Measurements from ENCODE around the gene RD3L. TPM values are rescaled to one million over a fixed set of nuclear protein-coding genes. Genes with fewer than 3 reads are reported as not detected.
"Not testable (repeated sequence)": the region's sequence is repeated elsewhere in the genome, so short reads cannot be mapped to it uniquely, and the experiment has no call there.

RD3L gene
- total RNA-seq = not detected in 2 replicates

DNA sequence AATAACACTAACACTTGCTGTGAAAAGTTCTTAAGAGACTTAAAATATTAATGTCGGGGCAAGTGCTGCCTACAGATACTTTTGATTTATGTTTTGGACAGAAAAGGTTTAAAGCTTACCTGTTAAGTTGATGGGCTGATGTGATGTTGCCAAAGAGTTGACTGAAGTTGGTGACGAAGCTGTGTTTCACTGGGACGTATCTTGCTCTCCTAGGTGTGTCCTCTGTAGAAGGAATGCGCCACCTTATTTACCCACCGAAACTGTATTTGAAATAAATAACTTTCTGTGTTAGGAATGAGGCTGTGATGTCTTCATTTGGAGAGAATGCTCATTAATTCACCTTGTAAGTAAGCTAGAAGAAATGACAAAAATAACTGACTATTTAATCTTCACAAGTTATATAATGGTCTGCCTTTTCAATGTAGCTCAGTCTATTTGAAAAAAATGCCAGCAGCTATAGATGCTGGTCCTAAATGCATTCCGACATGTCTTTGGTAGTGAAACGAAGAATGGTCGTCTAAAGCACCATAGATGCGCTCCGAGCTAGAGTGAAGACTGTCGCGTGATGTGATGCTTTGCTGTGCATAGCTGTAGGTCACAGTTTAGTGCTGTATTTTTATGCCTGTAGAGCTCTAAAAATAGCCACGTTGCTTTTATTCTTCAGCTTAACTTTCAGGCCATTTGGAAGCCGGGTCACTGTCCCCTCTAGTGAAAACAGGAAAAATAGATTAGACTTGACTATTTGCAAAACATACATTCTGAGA is at the start of gene RD3L:
Gene RD3L (minus strand): TSS at position 557 of the 764 bp plus-strand sequence. CDS start 834 bp downstream, outside the sequence.
- H3K27me3 Mint-ChIP-seq = peaks cover 39% of the 10 kb centered on the region
- intact Hi-C loops (cut with micrococcal nuclease) = no loop called here
- no peak within 1 kb of the TSS for H3K27ac Mint-ChIP-seq
- no peaks in the 10 kb centered on the region for H3K36me3 Mint-ChIP-seq (ENCODE audit: low read depth)
- H3K9me3 Mint-ChIP-seq = peaks cover 4% of the 10 kb centered on the region
- no peaks in the 10 kb centered on the region for H3K4me1 Mint-ChIP-seq
- H3K4me3 Mint-ChIP-seq = no peak within 1 kb of the TSS
- DNase-seq = no peak

DNA sequence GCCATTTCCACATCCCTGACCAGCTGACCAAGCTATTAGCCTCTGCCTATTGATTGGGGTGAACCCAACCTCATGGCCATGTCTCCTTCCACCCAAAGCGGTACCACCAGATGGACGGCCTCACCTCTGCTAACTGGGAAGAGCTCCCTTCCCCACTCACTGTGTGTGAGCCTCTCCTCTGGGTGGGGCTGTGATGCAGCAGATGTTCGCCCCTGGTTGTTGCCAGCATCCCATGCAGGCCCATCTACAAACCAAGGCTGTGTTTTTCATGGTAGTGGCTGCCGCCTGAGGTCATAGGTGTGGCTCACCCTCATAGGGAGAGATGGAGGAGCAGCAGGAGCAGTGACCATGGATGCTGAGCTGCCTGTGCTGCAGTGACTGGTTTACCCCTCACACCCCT is 47.6 kb upstream of the RD3L start:
- intact Hi-C loops (cut with micrococcal nuclease) = no loop called here
- no peak for DNase-seq
- Mint-ChIP-seq H3K27ac (no peak overlapping the region), H3K4me1 (no peaks in the 10 kb centered on the region), H3K36me3 (ENCODE audit: low read depth) (no peaks in the 10 kb centered on the region), H3K4me3 (no peak overlapping the region), H3K9me3 (peaks cover 7% of the 10 kb centered on the region), H3K27me3 (peaks cover 20% of the 10 kb centered on the region)

DNA sequence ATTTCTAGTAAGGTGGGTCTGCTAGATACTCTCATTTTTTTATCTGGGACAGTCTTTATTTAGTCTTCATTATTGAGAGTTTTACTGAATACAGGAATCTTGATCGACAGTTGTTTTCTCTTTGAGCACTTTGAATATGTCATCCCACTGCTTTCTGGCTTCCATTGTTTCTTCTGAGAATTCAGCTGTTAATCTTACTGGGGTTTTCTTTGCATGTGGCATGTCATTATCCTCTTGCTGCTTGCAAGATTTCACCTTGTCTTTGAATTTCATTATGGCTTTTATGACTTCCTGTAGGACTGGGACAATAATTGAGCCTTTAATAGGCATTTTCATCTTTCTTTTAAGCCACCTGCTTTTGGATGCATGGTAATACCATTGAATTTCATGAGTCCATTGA is 46.7 kb upstream of the RD3L start:
- no peak overlapping the region for H3K27ac Mint-ChIP-seq
- intact Hi-C loops (cut with micrococcal nuclease) = no loop called here
- H3K4me1 Mint-ChIP-seq = no peaks in the 10 kb centered on the region
- DNase-seq = no peak
- H3K9me3 Mint-ChIP-seq = peaks cover 7% of the 10 kb centered on the region
- H3K36me3 Mint-ChIP-seq (ENCODE audit: low read depth) = no peaks in the 10 kb centered on the region
- H3K27me3 Mint-ChIP-seq = peaks cover 19% of the 10 kb centered on the region
- H3K4me3 Mint-ChIP-seq = no peak overlapping the region

DNA sequence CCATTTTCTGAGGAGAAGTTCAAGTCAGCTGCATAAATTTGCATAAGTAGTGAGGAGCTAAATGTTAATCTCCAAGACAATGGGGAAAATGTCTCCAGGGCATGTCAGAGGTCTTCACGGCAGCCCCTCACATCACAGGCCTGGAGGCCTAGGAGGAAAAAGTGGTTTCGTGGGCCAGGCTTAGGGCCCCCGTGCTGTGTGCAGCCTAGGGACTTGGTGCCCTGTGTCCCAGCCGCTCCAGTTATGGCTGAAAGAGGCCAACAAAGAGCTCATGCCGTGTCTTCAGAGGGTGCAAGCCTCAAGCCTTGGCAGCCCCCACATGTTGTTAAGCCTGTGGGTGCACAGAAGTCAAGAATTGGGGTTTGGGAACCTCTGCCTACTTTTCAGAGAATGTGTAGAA is 41.9 kb upstream of the RD3L start:
- no peak overlapping the region for H3K4me3 Mint-ChIP-seq
- peaks cover 5% of the 10 kb centered on the region for H3K9me3 Mint-ChIP-seq
- no peaks in the 10 kb centered on the region for H3K36me3 Mint-ChIP-seq (ENCODE audit: low read depth)
- H3K27me3 Mint-ChIP-seq = peaks cover 14% of the 10 kb centered on the region
- no peaks in the 10 kb centered on the region for H3K4me1 Mint-ChIP-seq
- no peak overlapping the region for H3K27ac Mint-ChIP-seq
- DNase-seq = no peak
- intact Hi-C loops (cut with micrococcal nuclease) = no loop called here

DNA sequence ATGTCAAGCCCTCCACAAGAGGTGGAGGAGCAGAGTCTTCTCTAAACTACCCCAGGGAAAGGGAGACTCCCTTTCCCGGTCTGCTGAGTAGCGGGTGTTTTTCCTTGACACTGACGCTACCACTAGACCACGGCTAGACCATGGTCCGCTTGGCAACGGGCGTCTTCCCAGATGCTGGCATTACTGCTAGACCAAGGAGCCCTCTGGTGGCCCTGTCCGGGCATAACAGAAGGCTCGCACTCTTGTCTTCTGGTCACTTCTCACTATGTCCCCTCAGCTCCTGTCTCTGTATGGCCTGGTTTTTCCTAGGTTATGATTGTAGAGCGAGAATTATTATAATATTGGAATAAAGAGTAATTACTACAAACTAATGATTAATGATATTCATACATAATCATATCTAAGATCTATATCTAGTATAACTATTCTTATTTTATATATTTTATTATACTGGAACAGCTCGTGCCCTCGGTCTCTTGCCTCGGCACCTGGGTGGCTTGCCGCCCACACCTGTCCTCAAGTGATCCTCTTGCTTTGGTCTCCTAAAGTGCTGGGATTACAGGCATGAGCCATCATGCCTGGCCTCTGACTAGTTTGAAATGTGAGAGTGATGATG is 38.4 kb upstream of the RD3L start:
- H3K27me3 Mint-ChIP-seq; DNase-seq; H3K4me1 Mint-ChIP-seq; H3K36me3 Mint-ChIP-seq (ENCODE audit: low read depth); intact Hi-C loops (cut with micrococcal nuclease); H3K27ac Mint-ChIP-seq; H3K4me3 Mint-ChIP-seq; H3K9me3 Mint-ChIP-seq: not testable (repeated sequence)

DNA sequence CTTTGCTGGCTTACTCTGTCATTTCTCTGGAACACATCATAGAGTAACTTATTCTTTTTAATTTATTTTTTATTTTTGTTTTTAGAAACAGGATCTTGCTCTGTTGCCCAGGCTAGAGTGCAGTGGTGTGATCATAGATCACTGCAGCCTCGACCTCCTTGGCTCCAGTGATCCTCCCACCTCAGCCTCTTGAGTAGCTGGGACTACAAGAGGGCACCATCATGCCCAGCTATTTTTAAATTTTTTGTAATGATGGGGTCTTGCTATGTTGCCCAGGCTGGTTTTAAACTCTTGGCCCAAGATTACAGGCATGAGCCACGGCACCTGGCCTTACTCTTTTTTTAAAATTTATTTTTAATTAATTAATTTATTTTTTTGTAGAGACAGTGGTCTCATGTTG is 32.2 kb upstream of the RD3L start:
- DNase-seq = no peak
- Mint-ChIP-seq H3K9me3 (no peaks in the 10 kb centered on the region), H3K36me3 (ENCODE audit: low read depth) (no peaks in the 10 kb centered on the region), H3K4me1 (no peaks in the 10 kb centered on the region), H3K27ac (no peak overlapping the region), H3K4me3 (no peak overlapping the region), H3K27me3 (peaks cover 7% of the 10 kb centered on the region)
- intact Hi-C loops (cut with micrococcal nuclease) = no loop called here

DNA sequence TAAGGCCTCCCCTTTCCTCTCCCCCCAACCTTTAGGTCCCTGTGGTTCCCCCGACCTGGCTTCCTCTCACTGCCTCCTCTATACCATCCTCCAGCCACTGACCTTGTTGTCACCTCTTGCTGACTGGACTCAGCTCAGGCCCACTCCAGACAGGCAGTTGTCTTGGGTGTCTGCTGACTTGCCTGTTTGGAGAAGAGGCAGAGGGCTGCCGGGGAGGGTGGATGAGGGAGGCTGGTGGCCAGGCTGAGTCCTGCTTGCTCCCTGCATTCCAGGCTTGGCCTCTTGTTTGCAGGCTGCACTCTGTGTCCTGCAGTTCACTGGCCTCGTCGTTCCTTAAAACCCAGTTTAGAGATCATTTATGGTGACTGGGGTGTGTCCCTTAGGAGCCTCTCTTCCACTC is 31.0 kb upstream of the RD3L start:
- Mint-ChIP-seq H3K27me3 (peaks cover 7% of the 10 kb centered on the region), H3K27ac (no peak overlapping the region)
- intact Hi-C loops (cut with micrococcal nuclease) = no loop called here

DNA sequence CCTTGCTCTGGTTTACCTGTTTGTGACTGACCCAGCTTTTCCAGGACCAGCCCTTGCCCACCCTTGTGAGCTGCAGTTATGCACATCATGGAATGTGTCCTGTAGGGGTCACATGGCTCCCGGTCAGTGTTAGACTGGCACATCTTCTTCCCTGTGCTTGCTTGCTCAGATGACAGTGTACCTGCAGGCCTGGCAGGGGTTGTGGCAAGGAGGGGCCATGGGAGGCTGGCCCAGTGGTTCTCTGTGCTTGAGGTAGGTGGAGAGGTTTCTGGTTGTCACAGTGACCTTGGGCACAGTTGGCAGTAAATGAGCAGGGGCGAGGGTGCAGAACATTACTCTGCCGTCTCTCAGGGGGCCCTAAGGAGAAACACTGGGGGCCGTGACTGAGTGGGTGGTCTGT is 27.6 kb upstream of the RD3L start:
- H3K36me3 Mint-ChIP-seq (ENCODE audit: low read depth) = no peaks in the 10 kb centered on the region
- no peaks in the 10 kb centered on the region for H3K9me3 Mint-ChIP-seq
- intact Hi-C loops (cut with micrococcal nuclease) = no loop called here
- DNase-seq = no peak
- H3K4me3 Mint-ChIP-seq = no peak overlapping the region
- H3K27me3 Mint-ChIP-seq = peaks cover 2% of the 10 kb centered on the region
- H3K27ac Mint-ChIP-seq = no peak overlapping the region
- H3K4me1 Mint-ChIP-seq = no peaks in the 10 kb centered on the region

More for the DNA sequence above, 31.0 kb upstream of the RD3L start:
- no peak for DNase-seq
- Mint-ChIP-seq H3K4me3 (no peak overlapping the region), H3K9me3 (no peaks in the 10 kb centered on the region), H3K36me3 (ENCODE audit: low read depth) (no peaks in the 10 kb centered on the region), H3K4me1 (no peaks in the 10 kb centered on the region)

DNA sequence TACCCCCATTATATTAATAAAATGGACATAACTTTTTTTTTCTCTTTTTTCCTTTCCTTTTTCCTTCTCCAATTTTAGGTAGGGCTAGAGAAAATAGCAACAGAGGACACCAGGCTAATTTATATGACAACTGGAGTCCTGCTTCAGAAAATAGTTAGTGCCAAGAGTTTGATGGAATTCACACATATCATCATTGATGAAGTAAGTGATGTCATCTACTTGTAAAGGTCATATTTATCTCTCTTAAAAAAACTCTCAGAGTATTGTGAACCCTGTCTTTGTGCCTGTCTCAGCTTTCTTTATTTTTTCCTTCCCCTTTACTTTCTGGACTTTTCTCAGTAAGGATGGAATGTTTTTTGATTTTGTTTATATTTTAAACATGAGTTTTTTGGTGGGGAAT is 24.3 kb upstream of the RD3L start:
- Mint-ChIP-seq H3K9me3 (no peaks in the 10 kb centered on the region), H3K27ac (no peak overlapping the region), H3K27me3 (peaks cover 5% of the 10 kb centered on the region), H3K4me3 (no peak overlapping the region), H3K36me3 (ENCODE audit: low read depth) (no peaks in the 10 kb centered on the region), H3K4me1 (no peaks in the 10 kb centered on the region)
- DNase-seq = no peak
- intact Hi-C loops (cut with micrococcal nuclease) = no loop called here

DNA sequence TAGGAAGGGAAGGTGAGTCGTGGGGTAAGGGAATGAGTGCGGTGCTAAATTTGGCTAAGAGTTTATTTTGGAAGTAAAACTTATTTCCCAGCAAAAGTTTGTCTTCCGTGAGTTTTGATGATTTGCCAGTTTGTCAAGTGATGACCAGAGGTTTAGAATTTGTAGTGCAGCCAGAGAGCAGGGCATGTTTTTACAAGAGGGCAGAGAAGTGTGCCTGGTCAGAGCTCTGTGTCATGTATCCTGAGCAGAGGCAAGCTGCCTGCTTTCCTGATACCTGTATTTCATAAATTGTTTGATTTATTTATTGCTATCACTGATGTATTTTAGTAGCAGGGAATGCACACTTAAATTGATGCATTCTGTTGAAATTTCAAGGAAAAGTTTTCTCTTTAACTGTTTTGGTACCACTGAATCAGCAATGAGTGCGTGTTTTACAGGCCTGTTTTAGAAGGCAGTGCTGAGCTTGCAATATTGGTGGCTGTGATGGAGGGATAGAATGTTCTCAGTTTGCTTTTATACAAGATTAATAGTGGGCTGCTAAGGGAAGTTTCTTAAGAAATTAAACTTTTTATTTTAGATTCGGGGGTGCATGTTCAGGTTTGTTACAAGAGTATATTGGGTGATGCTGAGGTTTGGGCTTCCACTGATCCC is 19.7 kb upstream of the RD3L start:
- Mint-ChIP-seq H3K27ac (no peak overlapping the region), H3K9me3 (no peaks in the 10 kb centered on the region), H3K4me1 (no peaks in the 10 kb centered on the region), H3K27me3 (peaks cover 6% of the 10 kb centered on the region), H3K4me3 (no peak overlapping the region), H3K36me3 (ENCODE audit: low read depth) (no peaks in the 10 kb centered on the region)
- DNase-seq = no peak
- intact Hi-C loops (cut with micrococcal nuclease) = no loop called here

DNA sequence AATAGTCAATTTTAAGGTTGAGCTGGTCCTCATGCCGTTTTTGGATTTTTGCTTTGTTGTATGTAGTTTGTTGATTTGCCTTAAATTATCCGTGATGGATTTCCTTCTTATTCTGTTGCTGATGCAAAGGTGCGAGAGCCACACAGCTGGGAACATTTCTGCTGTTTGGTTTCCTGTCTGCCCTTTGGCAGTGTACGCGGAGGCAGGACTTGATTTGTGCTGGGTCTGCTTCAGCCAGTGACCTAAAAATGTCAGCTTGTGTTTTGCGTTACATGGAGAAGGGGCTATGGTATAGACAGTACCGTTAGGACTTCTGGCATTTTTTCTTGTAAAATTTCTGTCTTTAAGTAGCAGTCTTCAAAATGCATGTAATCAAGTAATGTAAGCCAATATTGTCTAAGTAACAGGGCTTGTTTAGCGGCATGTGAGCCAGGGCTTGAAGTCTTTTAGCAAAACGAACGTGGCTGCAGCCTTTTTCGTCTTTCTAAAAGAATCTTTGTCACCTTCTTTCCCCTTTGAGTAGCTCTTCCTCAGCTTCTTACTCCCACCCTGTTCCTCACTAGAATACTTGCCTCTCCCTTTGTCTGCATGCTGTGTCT is 18.2 kb upstream of the RD3L start:
- Mint-ChIP-seq H3K27me3 (peaks cover 6% of the 10 kb centered on the region), H3K4me3 (no peak overlapping the region), H3K27ac (no peak overlapping the region), H3K9me3 (no peaks in the 10 kb centered on the region), H3K36me3 (ENCODE audit: low read depth) (no peaks in the 10 kb centered on the region), H3K4me1 (no peaks in the 10 kb centered on the region)
- intact Hi-C loops (cut with micrococcal nuclease) = no loop called here
- no peak for DNase-seq

DNA sequence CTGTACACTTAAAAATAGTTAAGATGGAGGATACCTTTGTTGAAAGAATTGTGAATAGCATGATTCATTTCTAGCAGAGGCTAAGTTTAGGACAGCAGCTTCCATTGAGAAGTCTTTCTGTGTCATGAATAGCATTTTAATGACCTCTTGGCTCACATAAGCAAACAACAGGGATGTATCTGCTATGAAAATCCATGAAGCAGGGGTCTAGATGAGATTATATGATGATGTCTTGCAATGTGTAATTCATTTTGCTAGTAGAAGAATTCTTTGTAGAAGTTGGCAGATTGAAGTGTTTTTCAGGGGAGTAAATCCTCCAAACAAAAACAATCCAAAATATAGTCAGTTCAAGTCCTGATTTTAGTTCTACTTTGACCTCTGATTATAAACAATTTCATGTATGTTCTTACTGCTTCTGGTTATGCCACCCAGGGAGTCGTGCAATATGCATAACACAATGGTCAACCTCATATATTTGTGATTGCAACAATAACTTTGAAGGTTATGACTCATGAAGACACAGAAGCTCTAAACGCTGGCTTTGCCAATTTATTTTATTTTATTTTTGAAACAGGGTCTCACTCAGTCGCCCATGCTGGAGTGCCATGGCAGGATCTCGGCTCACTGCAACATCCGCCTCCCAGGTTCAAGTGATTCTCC is 6.9 kb upstream of the RD3L start:
- no peak overlapping the region for H3K4me3 Mint-ChIP-seq
- H3K27me3 Mint-ChIP-seq = peaks cover 26% of the 10 kb centered on the region
- DNase-seq = no peak
- H3K4me1 Mint-ChIP-seq = no peaks in the 10 kb centered on the region
- intact Hi-C loops (cut with micrococcal nuclease) = no loop called here
- H3K27ac Mint-ChIP-seq = no peak overlapping the region
- H3K9me3 Mint-ChIP-seq = peaks cover 4% of the 10 kb centered on the region
- no peaks in the 10 kb centered on the region for H3K36me3 Mint-ChIP-seq (ENCODE audit: low read depth)

DNA sequence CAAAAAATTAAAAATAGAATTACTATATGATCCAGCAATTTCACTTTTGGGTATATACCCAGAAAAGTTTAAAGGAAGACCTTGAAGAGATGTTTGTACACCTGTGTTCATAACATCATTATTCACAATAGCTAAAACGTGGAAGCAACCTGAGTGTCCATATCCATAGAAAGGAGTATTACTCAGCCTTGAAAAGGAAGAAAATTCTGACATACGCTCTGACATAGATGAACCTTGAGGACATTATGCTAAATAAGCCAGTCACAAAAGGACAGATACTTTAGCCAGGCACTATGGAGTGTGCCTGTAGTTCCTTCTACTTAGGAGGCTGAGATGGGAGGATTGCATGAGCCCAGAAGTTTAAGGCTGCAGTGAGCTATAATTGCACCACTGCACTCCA is 6.1 kb upstream of the RD3L start:
- H3K27ac Mint-ChIP-seq = no peak overlapping the region
- no peaks in the 10 kb centered on the region for H3K36me3 Mint-ChIP-seq (ENCODE audit: low read depth)
- intact Hi-C loops (cut with micrococcal nuclease) = no loop called here
- no peak overlapping the region for H3K4me3 Mint-ChIP-seq
- H3K27me3 Mint-ChIP-seq = peaks cover 27% of the 10 kb centered on the region
- peaks cover 4% of the 10 kb centered on the region for H3K9me3 Mint-ChIP-seq
- no peaks in the 10 kb centered on the region for H3K4me1 Mint-ChIP-seq
- DNase-seq = no peak

DNA sequence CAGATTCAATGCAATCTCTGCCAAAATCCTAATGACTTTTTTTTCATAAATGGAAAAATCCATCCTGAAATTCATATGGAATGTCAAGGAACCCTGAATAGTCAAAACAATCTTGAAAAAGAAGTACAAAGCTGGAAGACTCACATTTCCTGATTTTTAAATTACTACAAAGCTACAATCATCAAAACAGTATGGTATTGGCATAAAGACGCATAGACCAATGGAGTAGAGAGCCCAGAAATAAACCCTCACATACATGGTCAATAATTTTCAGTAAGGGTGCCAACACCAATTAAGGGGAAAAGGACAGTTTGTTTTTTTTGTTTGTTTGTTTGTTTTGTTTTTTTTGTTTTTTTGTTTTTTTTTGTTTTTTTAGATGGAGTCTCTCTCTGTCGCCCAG is 4.6 kb upstream of the RD3L start:
- H3K27me3 Mint-ChIP-seq = peaks cover 27% of the 10 kb centered on the region
- H3K36me3 Mint-ChIP-seq (ENCODE audit: low read depth) = no peaks in the 10 kb centered on the region

More for the DNA sequence above, 4.6 kb upstream of the RD3L start:
- no peak overlapping the region for H3K4me3 Mint-ChIP-seq
- no peak overlapping the region for H3K27ac Mint-ChIP-seq
- intact Hi-C loops (cut with micrococcal nuclease) = no loop called here
- no peak for DNase-seq
- no peaks in the 10 kb centered on the region for H3K4me1 Mint-ChIP-seq
- peaks cover 4% of the 10 kb centered on the region for H3K9me3 Mint-ChIP-seq
